Stimulated activated CD8-positive, alpha-beta memory T cell treated with anti-CD3 and anti-CD28 coated beads, Interleukin-15, amount 100 ng/mL, for 48 hours (primary cell): ENCODE results near the gene SLC22A4.

Experiments used
- DNase-seq, 2 donors: peaks; one replicate each; pipeline ENCODE4 v3.0.0-alpha.2; 2020; ENCODE audit warnings: low read depth in 2 of 2

The SLC22A4 gene

DNA sequence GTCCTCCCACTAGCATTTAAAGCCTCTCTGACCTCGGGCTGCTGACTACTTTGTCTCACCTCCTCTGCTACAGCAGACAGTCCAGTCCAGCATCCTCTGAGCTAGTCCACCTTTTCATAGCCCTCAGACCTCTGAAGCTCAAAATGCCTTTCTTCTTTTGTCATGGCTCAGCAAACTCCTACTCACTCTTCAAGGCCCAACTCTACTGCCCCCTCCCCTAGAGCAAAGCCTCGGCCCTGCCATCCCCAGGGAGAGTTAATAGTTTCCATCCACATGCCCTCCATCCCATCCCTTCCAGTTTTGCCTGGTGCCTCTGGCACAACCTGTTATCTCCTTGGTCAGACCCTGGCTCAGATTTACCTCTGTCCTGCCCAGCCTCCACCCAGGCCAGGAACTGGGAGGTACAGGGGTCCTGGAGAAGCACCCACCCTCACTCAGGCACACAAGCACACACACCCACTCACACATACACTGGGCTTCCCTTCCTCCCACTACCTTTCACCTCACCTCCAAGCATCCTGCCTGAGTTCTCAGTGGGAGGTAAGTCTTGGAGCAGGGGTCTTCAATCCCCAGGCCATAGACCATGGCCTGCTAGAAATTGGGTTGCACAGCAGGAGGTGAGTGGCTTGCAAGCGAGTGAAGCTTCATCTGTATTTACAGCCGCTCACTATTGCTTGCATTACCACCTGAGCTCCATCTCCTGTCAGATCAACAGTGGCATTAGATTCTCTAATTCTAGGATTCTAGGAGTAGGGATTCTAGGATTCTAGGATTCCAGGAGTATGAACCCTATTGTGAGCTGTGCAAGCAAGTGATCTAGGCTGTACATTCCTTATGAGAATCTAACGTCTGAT, 18.6 kb upstream of the SLC22A4 start:
- no peak for DNase-seq

- no peak for DNase-seq
Observed at GRCh38 chr5:132277256-132277655, 16.9 kb upstream of the SLC22A4 start.

- DNase-seq: no peak
Observed at GRCh38 chr5:132277971-132278853, 16.0 kb upstream of the SLC22A4 start.

GRCh38 chr5:132279801-132280200, 14.4 kb upstream of the SLC22A4 start:
- DNase-seq: no peak

DNA sequence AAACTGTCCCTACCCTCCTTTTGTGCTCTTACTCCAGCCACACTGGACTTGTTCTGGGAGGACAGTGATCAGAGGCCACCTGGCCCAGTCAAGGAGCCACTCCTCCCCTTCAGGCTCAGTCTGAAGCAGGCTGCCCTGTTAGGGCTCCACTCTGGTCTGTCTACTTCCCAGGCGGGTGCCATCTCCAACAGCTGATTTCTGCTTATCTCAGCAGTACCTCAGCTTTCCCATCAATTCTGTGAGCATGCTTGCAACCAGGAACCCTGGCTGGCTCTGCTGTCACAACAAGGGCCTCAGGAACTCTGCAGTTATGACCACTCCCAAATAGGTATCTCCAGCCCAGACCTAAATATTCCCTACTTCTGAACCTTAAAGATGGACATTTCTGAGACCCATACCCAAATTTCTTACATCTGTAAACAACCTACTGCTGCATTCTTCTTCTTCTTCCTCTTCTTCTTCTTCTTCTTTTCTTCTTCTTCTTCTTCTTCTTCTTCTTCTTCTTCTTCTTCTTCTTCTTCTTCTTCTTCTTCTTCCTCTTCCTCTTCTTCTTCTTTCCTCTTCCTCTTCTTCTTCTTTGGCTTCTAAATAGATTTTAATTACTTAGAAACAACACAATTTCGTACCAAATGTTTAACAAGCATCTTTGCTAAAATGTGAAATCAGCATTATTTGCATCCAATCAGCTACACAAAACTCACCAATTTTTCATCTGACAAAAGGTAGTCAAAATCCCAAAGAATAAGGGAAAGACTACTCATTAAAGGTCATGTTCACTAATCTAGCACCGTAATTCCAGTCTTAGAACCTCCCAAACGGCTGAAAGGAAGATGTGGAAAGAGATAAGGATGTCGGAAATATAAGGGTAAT, 13.6 kb upstream of the SLC22A4 start:
- DNase-seq: no peak

DNA sequence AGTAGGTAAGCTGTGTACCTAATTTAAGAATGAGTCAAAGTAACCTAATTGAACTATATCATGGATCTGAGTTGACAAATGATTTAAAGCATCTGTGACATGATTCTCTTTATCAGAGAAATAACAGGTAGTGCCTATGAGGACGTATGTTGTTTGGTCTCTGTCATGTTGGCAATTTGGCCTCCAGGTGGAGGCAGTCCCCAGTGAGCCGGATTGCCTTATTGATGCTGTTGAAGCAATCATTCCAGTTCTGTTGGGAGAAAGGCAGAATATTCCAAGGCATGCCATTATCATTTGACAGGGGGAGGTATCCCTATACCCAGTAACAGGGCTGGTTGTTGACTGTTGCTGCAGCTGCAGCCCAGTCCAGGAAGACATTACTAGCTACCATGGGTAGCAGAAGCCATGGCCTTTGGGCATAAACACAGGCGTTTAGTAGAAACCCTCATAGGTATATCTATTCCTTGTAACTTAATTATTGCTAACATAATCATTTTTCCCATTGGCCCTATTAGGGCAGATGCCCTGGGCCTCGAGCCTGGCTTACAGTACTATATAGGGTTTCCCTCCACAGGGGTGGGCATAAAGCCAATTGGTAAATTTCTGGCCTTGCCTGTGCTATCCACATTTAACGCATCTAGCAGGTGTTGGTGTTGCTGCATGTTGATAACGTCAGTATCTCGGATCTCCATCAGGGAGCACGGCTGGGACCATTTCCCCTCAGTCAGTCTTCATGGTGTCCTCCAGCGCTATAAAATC, 12.2 kb upstream of the SLC22A4 start:
- DNase-seq: no peak

GRCh38 chr5:132283423-132284043, 10.7 kb upstream of the SLC22A4 start:
- DNase-seq: no peak

GRCh38 chr5:132289097-132289496, 5.1 kb upstream of the SLC22A4 start:
- DNase-seq: no peak

- DNase-seq: no peak
Observed at GRCh38 chr5:132291026-132291425, 3.2 kb upstream of the SLC22A4 start.

- peak; percentile 80 to 82 for DNase-seq
Observed at GRCh38 chr5:132293066-132293991, 865 bp upstream of the SLC22A4 start.

DNA sequence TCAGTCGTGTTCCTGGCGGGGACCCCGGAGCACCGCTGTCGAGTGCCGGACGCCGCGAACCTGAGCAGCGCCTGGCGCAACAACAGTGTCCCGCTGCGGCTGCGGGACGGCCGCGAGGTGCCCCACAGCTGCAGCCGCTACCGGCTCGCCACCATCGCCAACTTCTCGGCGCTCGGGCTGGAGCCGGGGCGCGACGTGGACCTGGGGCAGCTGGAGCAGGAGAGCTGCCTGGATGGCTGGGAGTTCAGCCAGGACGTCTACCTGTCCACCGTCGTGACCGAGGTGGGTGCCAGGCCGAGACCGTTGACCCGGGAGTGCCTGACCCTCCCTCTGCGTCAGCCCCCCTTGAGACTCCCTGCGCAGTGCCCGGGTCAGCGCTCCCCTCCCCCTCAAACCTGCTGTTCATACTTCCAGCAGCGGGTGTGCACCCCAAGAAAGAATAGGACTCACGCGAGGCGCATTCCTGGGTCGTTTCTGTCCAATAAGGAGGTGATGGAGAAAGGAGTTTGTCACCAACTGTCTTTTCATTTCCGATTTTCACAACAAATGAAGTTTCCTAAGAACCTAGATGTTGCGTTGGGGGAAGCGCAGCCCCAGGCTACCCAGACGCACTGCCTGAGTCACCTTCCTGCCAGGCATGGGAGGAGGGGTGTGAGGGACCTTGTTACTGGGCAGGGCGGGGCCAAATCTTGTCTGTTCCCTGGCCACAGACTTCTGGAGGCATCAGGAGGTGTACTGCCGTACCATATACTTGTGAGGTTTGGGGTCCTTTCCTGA, 722 bp downstream of the SLC22A4 start:
- peak; percentile 75 to 77 for DNase-seq

DNA sequence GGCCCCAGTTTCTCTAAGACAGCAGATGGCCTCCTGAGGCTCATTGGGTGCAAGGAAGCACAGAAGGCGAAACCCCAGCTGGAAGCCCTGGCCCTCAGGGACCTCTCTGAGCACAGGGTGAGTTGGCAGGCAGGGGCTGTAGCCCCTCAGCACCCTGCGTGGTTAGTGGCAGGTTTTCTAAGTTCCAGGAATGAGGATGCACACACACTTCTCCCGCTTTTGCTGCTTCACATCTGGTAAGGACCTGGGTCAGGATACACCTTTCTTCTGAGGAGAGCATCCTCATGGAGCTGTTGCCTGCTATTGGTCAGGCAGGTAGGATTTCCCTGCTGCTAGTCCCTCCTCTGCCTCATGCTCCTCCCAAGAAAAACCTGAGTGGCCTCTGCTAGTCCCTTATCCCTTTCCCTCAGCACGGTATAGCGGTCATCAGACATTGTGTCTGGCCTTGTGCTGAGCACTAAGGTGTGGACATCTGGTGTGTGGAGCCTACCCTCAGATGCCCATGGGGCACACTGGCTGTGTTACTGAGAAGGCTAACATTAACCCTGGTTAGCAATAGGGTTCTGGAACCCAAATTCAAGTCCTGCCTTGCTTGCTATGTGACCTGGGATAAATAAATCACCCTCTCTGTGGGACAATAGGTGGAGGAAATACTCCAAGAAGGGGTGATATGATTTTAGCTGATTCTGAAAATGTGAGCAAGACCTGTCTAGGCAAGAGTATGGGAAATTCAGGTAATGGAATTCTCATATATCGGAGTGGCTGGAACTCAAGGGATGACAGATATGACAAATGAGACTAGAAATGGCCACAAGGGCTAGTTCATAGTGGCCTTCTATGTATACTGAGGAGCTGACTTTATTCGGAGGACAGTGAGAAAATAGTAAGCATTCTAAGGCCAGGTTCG, 1.6 kb downstream of the SLC22A4 start:
- DNase-seq: no peak

DNA sequence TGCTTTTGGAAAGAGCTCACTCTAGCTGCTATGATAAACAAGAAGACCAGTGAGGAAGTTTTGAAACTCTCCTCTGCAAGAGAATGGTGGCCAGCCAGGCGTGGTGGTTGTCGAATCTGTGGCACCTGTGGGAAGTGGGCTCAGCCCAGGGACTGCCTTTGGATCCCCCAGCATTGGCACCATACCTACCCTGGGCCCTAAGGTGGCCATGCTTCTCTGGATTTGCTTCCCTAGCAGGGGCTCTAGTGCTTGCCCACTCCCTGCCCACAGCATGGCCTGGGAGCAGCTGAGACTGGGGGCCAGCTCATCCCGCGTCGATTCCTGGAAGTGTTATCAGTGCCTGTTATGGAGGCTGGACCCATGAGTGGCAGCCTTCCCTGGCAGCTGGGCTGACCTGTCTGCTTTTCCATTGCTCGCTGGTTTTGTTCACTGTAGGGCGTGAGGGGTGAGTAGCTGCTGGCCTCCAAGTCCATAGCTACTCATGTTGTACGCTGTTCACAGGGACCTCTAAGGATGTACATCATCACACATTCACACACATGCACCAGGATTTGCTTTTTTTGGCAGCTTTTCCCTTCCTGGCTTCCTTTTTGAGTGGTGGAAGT, 2.3 kb downstream of the SLC22A4 start:
- no peak for DNase-seq

GRCh38 chr5:132297211-132297940, 3.2 kb downstream of the SLC22A4 start:
- no peak for DNase-seq

- DNase-seq: no peak
Observed at GRCh38 chr5:132298298-132299212, 4.4 kb downstream of the SLC22A4 start.
